MG63 (cell line): ENCODE results near the gene SLC22A12. TPM values are rescaled to one million over a fixed set of nuclear protein-coding genes. Genes with fewer than 3 reads are reported as not detected.

Experiments
- DNase-seq: peaks from one replicate; pipeline ENCODE4 v3.0.0-alpha.2; 2020
- H3K27me3 ChIP-seq: fragments of 250-450 bp; sonication (Bioruptor Pico); 2 replicates; pipeline ENCODE4 v1.5.1; 2020; ENCODE audit warnings: mild to moderate bottlenecking, moderate library complexity
- H3K36me3 ChIP-seq: fragments of 250-450 bp; sonication (Bioruptor Pico); 2 replicates; pipeline ENCODE4 v1.5.1; 2020; ENCODE audit warnings: mild to moderate bottlenecking, moderate library complexity
- H3K4me3 ChIP-seq: fragments of 250-450 bp; sonication (Bioruptor Pico); 2 replicates; pipeline ENCODE4 v1.5.1; 2020; ENCODE audit warnings: mild to moderate bottlenecking, moderate library complexity
- H3K9me3 ChIP-seq: fragments of 250-450 bp; sonication (Bioruptor Pico); 2 replicates; pipeline ENCODE4 v1.5.1; 2020; ENCODE audit warnings: mild to moderate bottlenecking, moderate library complexity
- total RNA-seq: library from RNA; depleted of rRNA; stranded (reverse); fragments of >200 nt; shearing (Covaris generic); gene quantifications from 2 replicates; pipeline ENCODE4 v1.2.3, GENCODE V29; 2014; ENCODE audit warnings: low replicate concordance

Gene SLC22A12
- total RNA-seq, 1 experiment from 2014 or later, result not detected

DNA sequence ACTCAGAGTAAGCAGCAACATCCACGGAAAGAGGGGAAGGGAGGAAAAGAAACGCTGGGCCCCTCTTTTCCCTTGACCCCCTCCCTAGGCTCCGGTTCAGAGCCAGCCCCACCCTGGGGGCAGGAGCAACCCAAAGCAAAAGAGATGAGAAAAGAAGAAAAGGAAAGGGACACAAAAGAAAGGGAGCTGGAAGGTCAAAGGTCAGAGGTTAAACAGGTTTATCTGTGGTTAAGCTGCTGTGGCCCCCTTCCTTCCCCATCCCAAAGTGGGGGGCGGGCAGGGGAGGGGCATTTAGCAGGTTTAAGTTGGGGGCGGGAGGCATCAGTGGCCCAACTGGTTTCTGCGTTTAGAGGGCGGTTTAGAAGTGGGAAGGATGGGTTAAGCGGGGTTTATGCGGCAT lies 35.6 kb downstream of the SLC22A12 start:
- no peaks in the 10 kb centered on the region for H3K27me3 ChIP-seq
- no peak for DNase-seq
- no peaks in the 10 kb centered on the region for H3K36me3 ChIP-seq
- H3K4me3 ChIP-seq, result no peak overlapping the region
- H3K9me3 ChIP-seq, result no peaks in the 10 kb centered on the region

DNA sequence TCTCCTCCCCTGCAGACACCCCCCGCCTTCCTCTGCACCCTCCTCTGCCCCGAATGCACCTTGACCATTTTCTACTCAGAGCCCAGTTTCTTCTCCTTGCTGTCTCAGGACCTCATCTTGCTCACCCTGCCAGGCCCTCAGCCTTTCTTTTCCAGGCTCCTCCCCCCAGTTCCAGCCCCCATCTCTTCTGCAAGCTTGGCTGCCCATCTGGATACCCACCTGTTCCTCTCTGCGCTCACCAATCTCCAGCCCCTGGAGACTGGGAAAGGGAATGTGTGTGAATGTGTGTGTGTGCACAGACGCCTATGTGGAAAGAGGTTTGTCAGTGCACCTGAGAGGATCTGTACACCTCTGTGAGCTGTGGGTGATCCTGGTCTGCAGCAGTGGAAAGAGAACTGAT lies 36.4 kb downstream of the SLC22A12 start:
- no peaks in the 10 kb centered on the region for H3K27me3 ChIP-seq
- no peak overlapping the region for H3K4me3 ChIP-seq
- H3K9me3 ChIP-seq, result no peaks in the 10 kb centered on the region
- DNase-seq, result no peak
- no peaks in the 10 kb centered on the region for H3K36me3 ChIP-seq

DNA sequence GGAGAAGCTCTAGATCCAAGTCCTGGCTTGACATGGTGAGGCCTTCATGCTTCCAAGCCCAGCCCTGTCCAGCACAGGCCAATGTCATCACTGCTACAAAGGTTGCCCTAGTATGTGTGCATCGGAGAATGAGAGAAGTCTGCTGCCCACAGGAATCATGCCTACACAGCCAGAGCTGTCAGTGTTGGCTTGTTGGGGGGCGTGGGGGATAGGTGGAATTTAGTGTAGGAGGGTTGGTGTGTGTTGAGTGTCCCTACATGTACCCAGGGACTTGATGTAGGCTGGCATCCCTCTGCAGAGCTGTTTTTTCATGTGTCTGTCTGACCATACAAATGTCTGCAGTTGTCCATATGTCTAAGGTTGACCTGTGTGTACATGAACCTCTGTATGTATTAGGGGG lies 37.6 kb downstream of the SLC22A12 start:
- Histone ChIP-seq H3K4me3 (no peak overlapping the region), H3K36me3 (no peaks in the 10 kb centered on the region), H3K9me3 (no peaks in the 10 kb centered on the region), H3K27me3 (no peaks in the 10 kb centered on the region)
- DNase-seq, result no peak

DNA sequence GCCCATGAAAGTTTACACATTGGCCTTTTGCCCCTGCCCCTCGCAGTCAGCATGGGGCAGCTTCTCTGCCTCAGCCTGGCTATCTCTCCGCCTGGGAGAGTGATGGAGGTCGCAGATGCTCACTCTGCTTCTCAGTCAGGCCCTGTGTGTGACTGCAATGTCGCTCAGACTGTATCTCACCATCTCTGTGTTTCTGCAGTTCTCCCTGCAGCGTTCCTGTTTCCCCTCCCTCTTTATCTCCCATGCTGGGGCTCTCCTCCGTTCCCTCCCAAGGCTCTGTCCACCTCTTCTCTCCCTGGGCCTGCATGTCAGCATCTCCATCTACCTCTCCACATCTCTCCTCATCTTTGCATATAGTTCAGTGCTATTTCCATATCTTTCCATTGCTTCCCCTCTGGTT lies 38.1 kb downstream of the SLC22A12 start:
- Histone ChIP-seq H3K4me3 (no peak overlapping the region), H3K9me3 (no peaks in the 10 kb centered on the region), H3K36me3 (no peaks in the 10 kb centered on the region), H3K27me3 (no peaks in the 10 kb centered on the region)
- DNase-seq, result no peak

DNA sequence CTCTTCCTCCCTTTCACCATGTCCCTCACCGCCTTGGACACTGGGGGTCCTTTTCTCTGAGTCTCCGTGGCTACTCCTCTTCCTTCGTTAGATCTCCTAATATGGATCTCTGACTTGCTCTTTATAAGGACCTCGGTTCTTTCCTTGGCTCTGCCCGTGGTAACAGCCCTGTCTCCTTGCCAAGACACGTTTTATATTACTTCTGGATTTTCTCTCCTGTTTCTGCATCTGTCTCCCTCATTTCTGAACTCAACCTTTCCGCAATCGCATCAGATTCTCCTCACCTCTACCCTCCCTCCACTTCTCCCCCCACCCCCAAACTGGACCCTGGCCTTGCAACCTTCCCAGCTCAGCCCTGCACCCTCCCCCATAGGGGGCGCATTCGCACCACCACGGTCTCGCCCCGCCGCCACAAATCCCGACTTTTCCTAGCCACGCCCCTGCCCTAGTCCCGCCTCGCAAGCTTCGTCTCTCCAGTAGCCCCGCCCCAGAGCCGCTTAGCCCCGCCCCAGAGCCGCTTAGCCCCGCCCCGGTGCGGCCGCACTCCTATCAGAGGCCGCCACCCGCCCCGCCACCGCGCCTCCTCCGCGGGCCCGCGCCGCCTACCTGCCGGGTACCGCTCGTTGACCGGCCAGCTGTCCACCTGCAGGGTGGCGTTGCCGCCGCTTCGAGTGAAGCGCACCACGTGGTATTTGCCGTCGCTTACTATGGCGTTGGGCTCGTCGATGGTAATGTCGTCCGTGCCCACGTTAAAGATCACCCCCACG lies 39.0 kb downstream of the SLC22A12 start:
- no peaks in the 10 kb centered on the region for H3K9me3 ChIP-seq
- H3K27me3 ChIP-seq, result no peaks in the 10 kb centered on the region
- H3K36me3 ChIP-seq, result no peaks in the 10 kb centered on the region
- no peak for DNase-seq
- no peak overlapping the region for H3K4me3 ChIP-seq

DNA sequence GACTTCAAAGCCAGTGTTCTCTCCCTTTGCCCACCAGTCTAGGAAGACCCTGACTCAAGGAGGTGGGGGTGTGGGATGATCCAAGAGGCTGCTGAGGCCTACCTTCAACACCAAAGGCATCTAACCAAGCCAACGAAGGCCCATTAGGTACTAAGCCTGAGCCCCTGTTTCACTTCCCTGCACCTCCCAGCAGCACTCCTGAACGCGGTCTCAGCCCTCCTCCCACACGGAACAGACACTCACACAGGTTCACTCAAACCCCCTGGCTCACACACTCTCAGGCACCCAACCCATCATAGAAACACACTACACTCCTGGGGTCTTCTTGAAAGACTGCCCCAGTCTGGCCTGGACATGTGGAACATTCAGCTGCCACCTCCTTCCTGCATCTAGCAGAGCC lies 40.7 kb downstream of the SLC22A12 start:
- H3K36me3 ChIP-seq, result no peaks in the 10 kb centered on the region
- no peak for DNase-seq
- no peaks in the 10 kb centered on the region for H3K27me3 ChIP-seq
- H3K9me3 ChIP-seq, result no peaks in the 10 kb centered on the region
- no peak overlapping the region for H3K4me3 ChIP-seq

DNA sequence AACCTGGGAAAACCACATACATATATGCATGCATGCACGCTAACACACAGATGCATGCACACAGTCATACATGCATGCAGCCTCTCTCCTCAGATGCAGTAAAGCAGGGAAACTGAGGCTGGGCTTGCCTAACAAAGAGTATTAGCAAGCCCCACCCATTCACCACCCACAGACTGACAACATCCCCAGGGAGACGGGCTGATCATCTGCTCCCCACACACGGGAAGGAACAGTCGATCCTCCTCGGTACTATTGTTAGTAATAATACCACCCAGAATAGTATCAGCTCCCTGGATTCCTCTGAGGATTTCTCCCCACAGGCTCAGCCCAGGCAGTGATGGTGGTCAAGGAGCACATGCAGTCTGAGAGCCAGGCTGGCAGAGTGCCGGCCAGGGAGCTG lies 41.2 kb downstream of the SLC22A12 start:
- Histone ChIP-seq H3K4me3 (no peak overlapping the region), H3K36me3 (no peaks in the 10 kb centered on the region), H3K27me3 (no peaks in the 10 kb centered on the region), H3K9me3 (no peaks in the 10 kb centered on the region)
- no peak for DNase-seq

DNA sequence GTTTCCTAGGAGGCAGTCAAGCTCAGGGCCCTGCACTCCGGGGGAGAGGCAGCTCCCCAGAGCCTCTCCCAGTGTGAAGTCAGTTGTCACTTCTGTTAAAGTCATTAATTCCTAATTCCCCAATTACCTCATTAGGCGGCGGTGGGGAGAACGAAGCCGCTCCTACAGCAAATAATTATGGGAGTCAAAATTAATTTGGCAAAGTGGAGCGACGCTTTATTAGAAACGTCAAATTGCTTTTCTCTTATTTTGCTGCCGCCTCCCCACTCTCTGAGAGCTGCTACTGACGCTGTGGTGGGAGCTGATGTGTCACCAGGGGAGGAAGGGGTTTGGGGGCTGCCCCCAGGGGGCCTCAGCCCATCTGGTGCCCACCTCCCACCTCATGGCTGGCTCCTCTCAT lies 41.6 kb downstream of the SLC22A12 start:
- no peaks in the 10 kb centered on the region for H3K27me3 ChIP-seq
- DNase-seq, result no peak
- H3K36me3 ChIP-seq, result no peaks in the 10 kb centered on the region
- H3K9me3 ChIP-seq, result no peaks in the 10 kb centered on the region
- no peak overlapping the region for H3K4me3 ChIP-seq

DNA sequence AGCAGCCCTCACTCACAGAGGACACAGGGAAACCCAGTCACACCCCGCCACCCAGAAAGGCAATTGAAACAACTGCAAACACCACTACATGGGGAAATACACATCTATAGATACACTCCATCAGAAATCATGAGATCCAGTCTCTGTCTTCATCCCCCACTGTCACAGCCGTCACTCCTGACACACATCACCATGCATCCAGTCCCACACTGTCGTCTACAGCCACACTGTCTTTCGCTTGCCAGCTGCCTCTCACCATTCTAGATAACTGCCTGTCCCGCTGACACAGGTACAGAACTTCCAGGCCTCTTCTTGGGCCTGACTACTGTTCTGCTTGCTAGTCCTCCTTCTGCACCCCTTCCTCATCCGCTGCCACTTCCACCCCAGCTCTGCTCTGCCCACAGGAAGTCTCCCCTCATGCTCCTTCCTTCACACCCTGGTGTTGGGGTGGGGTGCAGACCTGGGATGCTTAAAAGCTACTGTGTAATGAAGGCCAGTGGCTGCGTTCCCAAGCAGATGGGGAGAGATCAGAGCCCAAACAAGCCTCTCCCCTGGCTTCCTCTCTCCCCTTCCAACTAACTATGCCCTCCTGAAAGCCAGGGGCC lies 42.6 kb downstream of the SLC22A12 start:
- Histone ChIP-seq H3K9me3 (no peaks in the 10 kb centered on the region), H3K27me3 (no peaks in the 10 kb centered on the region), H3K36me3 (no peaks in the 10 kb centered on the region), H3K4me3 (no peak overlapping the region)
- DNase-seq, result no peak

DNA sequence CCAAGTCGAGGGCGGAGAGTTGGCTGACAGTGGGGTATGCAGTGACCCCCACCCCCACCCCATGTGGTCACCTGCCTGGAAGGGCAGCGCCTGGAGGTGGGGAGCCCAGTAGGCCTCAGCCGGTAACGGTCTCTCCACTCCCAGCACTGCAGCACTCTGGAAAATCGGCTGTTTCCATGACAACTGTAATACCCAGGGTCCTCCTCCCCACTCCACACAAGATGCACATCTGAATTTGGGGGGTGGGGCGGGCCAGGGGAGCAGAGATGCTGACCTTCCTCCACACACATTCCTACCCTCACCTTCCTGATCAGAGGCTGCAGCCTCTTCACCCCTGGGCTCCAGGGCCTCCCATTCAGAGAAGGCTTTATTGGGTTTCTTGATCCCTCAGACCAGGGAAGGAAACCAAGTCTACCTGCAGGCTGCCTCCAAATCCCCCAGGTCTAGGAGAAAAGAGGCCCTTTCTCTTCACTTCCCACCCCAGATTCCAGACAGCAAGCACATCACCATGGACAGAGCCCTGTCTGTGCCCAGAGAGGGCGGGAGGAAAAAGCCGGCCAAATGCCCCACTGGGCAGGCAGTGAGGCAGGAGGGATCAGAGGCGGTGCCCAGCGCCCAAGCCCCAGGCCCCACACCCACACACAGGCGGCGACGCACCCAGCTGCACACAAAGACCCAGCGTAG lies 46.5 kb downstream of the SLC22A12 start:
- Histone ChIP-seq H3K36me3 (no peaks in the 10 kb centered on the region), H3K4me3 (no peak overlapping the region), H3K27me3 (peaks cover 11% of the 10 kb centered on the region), H3K9me3 (no peaks in the 10 kb centered on the region)
- DNase-seq, result no peak

DNA sequence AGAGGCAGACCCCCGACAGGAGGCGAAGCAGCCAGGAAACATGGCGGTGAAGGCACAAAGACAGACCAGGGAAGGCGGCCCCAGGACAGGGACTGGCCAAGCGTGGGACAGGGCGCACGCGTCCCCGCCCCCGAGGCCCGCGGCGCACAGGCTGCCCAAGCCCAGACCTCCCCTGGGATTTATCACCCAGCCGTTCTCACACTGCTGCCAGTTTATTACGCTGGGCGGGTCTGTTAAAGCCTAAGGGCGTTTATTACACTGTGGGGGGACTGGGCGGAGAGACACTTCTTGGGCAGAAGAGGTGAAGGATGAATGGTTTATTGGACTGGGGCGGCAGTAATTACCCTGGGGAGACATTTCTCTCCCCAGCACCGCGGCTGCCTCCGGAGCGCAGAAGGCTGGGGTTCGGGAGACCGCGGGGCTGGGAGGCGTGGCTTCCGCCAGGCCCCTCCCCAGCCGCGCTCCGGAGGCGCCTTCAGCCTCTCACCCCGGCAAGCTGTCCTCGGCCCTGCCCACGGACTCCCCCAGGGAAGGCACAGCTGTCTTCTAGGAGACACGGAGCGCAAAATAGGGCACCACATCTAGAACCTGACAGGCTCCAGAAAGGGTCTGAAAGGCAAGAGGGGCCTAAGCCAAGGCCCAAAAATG lies 47.1 kb downstream of the SLC22A12 start:
- DNase-seq, result no peak
- H3K36me3 ChIP-seq, result no peaks in the 10 kb centered on the region
- no peak overlapping the region for H3K4me3 ChIP-seq
- H3K9me3 ChIP-seq, result no peaks in the 10 kb centered on the region
- H3K27me3 ChIP-seq, result peaks cover 15% of the 10 kb centered on the region

DNA sequence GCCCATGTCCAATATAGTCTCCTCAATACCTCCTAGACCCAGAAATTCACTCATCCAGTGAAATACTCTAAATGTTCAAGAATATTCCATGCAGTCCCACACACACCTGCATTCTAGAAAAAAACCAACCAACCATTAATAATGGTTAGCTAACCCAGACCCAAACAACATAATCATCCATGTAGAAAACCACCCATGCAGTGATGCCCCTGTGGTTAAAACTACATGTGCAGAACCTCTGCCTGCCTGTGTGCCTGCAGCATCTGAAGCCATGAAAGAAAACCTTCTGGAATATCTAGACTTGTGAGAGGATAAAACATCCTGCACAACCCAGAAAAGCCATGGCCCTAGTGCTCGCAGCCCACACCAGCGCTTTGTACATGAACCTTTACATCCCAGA lies 47.8 kb downstream of the SLC22A12 start:
- H3K9me3 ChIP-seq, result no peaks in the 10 kb centered on the region
- no peaks in the 10 kb centered on the region for H3K36me3 ChIP-seq
- H3K4me3 ChIP-seq, result no peak overlapping the region
- H3K27me3 ChIP-seq, result peaks cover 16% of the 10 kb centered on the region
- no peak for DNase-seq

DNA sequence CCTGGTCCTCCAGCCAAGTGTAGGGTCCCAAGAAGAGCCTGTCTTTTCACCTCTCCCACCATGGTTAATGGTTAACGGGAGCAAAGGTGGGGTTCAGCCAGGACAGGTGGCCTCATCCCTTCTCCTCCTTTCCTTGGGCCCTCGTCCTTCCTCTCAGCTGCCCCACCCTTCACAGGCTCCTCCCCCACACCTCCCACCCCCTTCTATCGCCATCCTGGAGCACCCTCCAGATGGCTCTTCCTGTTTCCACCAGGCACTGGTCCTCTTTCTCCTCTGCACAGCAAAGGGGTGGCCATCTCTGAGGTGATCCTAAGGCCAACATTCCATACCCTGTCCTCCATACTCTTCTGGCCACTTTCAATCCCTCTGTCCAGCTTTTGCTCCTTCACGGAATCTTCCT lies 48.9 kb downstream of the SLC22A12 start:
- no peaks in the 10 kb centered on the region for H3K9me3 ChIP-seq
- H3K4me3 ChIP-seq, result no peak overlapping the region
- H3K27me3 ChIP-seq, result peaks cover 25% of the 10 kb centered on the region
- DNase-seq, result no peak
- no peaks in the 10 kb centered on the region for H3K36me3 ChIP-seq

DNA sequence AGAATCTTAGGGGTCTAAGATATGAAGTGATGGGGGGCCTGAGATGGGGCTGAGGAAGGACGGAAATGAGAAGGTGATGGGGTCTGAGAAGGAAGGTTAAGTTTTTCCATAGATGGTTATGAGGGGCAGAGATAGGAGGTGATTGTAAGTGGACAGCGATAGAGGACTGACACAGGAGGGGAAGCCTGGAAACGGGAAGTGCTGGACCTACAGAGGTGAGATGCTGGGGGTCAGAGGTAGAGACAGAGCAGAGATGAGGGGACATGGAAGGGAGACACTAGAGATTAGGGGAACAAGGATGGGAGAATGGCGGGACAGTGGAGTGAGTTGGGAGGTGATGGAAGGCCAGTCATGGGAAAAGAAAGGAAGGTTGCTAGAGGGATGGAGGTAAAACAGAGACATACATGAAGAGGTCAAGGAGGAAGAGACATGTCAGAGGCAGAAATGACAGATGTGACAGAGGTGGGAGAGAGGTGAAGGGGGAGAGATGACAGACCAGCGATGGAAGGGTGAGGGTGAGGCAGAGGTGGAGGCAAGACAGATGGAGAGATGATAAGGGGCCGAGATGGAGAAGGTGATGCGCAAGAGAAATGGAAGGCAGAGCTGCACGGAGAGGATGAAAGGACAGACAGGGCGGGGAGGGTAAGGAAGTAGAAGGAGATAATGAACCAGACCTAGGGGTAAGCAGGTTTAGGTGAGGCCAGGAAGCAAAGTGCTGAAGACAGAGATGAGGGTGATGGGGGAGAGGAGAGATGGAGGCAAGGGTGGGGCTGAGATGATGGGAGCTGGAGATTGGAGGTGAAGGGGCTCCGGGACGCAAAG lies 50.8 kb downstream of the SLC22A12 start:
- Histone ChIP-seq H3K4me3 (no peak overlapping the region), H3K9me3 (no peaks in the 10 kb centered on the region), H3K36me3 (no peaks in the 10 kb centered on the region), H3K27me3 (peaks cover 25% of the 10 kb centered on the region)
- no peak for DNase-seq

DNA sequence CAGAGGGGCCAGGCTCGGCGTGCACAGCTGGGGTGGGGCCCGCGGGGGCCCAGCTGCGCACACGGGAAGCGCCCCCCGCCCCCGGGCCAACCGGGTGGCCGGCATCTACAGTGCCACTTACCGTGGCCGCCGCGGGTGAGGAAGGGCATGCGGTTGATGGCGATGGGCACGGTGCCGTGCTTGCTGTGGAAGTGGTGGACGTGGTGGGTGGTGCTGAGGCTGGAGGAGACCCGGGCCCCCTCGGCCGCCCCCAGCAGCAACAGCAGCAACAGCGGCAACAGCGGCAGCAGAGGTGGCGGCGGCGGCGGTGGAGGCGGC lies 51.4 kb downstream of the SLC22A12 start:
- Histone ChIP-seq H3K4me3 (no peak overlapping the region), H3K9me3 (no peaks in the 10 kb centered on the region), H3K36me3 (no peaks in the 10 kb centered on the region), H3K27me3 (peaks cover 25% of the 10 kb centered on the region)
- DNase-seq, result no peak

DNA sequence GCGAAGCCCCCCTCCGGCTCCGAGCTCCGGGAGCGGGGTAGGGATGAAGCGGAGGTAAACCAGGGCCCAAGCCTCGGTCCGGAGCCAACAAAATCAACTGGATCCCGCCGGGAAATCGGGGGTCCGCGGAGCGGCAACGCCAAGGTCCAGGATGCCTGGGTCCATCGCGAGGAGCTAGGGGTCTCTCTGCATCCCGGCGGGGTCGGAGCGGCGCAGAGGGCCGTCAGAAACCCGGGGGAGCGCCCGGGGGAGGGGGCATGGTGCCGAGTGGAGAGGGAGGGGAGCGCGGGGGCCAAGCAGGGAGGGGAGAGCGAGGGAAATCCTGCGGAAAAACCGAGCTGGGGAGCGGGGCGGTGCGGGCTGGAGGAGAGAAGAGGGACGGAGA lies 51.8 kb downstream of the SLC22A12 start:
- DNase-seq, result no peak
- H3K36me3 ChIP-seq, result no peaks in the 10 kb centered on the region
- peaks cover 25% of the 10 kb centered on the region for H3K27me3 ChIP-seq
- H3K4me3 ChIP-seq, result no peak overlapping the region
- H3K9me3 ChIP-seq, result no peaks in the 10 kb centered on the region
